Lower lobe of right lung (tissue), 2 donors: Measurements from ENCODE around the gene ARHGAP10. TPM values are rescaled to one million over a fixed set of nuclear protein-coding genes. Genes with fewer than 3 reads are reported as not detected.

ENCODE experiments used
- ATAC-seq, 2 donors: fragments of 200-7000 bp; cut with Tn5 transposase; one replicate each; pipeline ENCODE4 v1.9.1; 2020 to 2022; ENCODE audit warnings: mild to moderate bottlenecking in 2 of 2, moderate library complexity in 2 of 2
- DNase-seq: peaks from one replicate; pipeline ENCODE4 v3.0.0-alpha.2; 2020
- H3K27ac ChIP-seq: fragments of 200-600 bp; one replicate; pipeline ENCODE4 v1.8.0; 2022
- H3K27me3 ChIP-seq: fragments of 200-600 bp; one replicate; pipeline ENCODE4 v1.8.0; 2022; ENCODE audit warnings: low read depth
- H3K36me3 ChIP-seq: fragments of 200-600 bp; one replicate; pipeline ENCODE4 v1.8.0; 2022; ENCODE audit warnings: mild to moderate bottlenecking
- H3K4me1 ChIP-seq: fragments of 200-600 bp; one replicate; pipeline ENCODE4 v1.8.0; 2022
- H3K4me3 ChIP-seq: fragments of 200-600 bp; one replicate; pipeline ENCODE4 v1.8.0; 2022; ENCODE audit warnings: mild to moderate bottlenecking
- H3K9me3 ChIP-seq: fragments of 200-600 bp; one replicate; pipeline ENCODE4 v1.8.0; 2022
- CTCF ChIP-seq: fragments of 200-600 bp; IDR thresholded peaks from one replicate; pipeline ENCODE4 v1.8.0; 2022; ENCODE audit warnings: antibody characterized with exemption, mild to moderate bottlenecking
- intact Hi-C: fragments of 100-400 bp; cut with DNase I; formaldehyde crosslinking; loops from one replicate; pipeline ENCODE4 v1.11.0; 2022
- total RNA-seq: library from RNA; stranded (reverse); fragmentation: NEBNext Ultra II Directional; extraction: Animal tissue kit (Norgen Biotek cat#: 25700); gene quantifications from one replicate; pipeline ENCODE4 v1.2.1, GENCODE V29; 2021
- donor health status: DM: no; HTN: yes; CAD: no; lungs with severe emphysema.

Gene ARHGAP10
- total RNA-seq, 1 donor from 2014 or later = 26.4 TPM

- no peak for TF ChIP-seq CTCF
- intact Hi-C loops = no loop called here
- ATAC-seq = no peak
These were observed 342.6 kb downstream of the ARHGAP10 start for GRCh38 chr4:148074462-148074861.

GRCh38 chr4:148075438-148075837 is 343.6 kb downstream of the ARHGAP10 start:
- Histone ChIP-seq H3K27ac (no peak overlapping the region), H3K4me3 (no peak overlapping the region), H3K36me3 (peaks cover 27% of the 10 kb centered on the region), H3K4me1 (no peaks in the 10 kb centered on the region), H3K9me3 (peaks cover 7% of the 10 kb centered on the region), H3K27me3 (no peaks in the 10 kb centered on the region)
- ATAC-seq (no peak), DNase-seq (no peak)
- no peak for TF ChIP-seq CTCF
- intact Hi-C loops = no loop called here

More at GRCh38 chr4:148074462-148074861, 342.6 kb downstream of the ARHGAP10 start:
- Histone ChIP-seq H3K4me1 (no peaks in the 10 kb centered on the region), H3K9me3 (peaks cover 7% of the 10 kb centered on the region), H3K27me3 (no peaks in the 10 kb centered on the region), H3K27ac (no peak overlapping the region), H3K4me3 (no peak overlapping the region), H3K36me3 (peaks cover 17% of the 10 kb centered on the region)
- DNase-seq = no peak

GRCh38 chr4:148076964-148077363 is 345.1 kb downstream of the ARHGAP10 start:
- Histone ChIP-seq H3K4me3 (no peak overlapping the region), H3K9me3 (peaks cover 7% of the 10 kb centered on the region), H3K36me3 (peaks cover 37% of the 10 kb centered on the region), H3K4me1 (no peaks in the 10 kb centered on the region), H3K27me3 (no peaks in the 10 kb centered on the region), H3K27ac (no peak overlapping the region)
- intact Hi-C loops = no loop called here
- ATAC-seq = no peak
- no peak for DNase-seq
- no peak for TF ChIP-seq CTCF

- H3K27ac ChIP-seq = no peak overlapping the region
- ATAC-seq (no peak), DNase-seq (no peak)
- H3K4me3 ChIP-seq = no peak overlapping the region
- intact Hi-C loops = no loop called here
- H3K27me3 ChIP-seq = no peaks in the 10 kb centered on the region
- H3K4me1 ChIP-seq = no peaks in the 10 kb centered on the region
- no peak for TF ChIP-seq CTCF
- peaks cover 7% of the 10 kb centered on the region for H3K9me3 ChIP-seq
- H3K36me3 ChIP-seq = peaks cover 35% of the 10 kb centered on the region
These were observed 345.7 kb downstream of the ARHGAP10 start for GRCh38 chr4:148077581-148077980.

- Histone ChIP-seq H3K27ac (no peak overlapping the region), H3K4me3 (no peak overlapping the region), H3K27me3 (no peaks in the 10 kb centered on the region), H3K9me3 (peaks cover 7% of the 10 kb centered on the region), H3K36me3 (peaks cover 32% of the 10 kb centered on the region), H3K4me1 (no peaks in the 10 kb centered on the region)
- TF ChIP-seq CTCF = no peak
- intact Hi-C loops = no loop called here
- ATAC-seq (no peak), DNase-seq (no peak)
These were observed 346.2 kb downstream of the ARHGAP10 start for GRCh38 chr4:148078061-148078460.

- intact Hi-C loops = no loop called here
These were observed 348.1 kb downstream of the ARHGAP10 start for GRCh38 chr4:148079961-148080360.

More at GRCh38 chr4:148079961-148080360, 348.1 kb downstream of the ARHGAP10 start:
- H3K27ac ChIP-seq = no peak overlapping the region
- no peaks in the 10 kb centered on the region for H3K27me3 ChIP-seq
- DNase-seq (no peak), ATAC-seq (no peak)
- H3K9me3 ChIP-seq = peaks cover 7% of the 10 kb centered on the region
- H3K36me3 ChIP-seq = peaks cover 27% of the 10 kb centered on the region
- no peak overlapping the region for H3K4me3 ChIP-seq
- TF ChIP-seq CTCF = no peak
- H3K4me1 ChIP-seq = no peaks in the 10 kb centered on the region
